ENCODE results near the gene DNAH11.

DNA sequence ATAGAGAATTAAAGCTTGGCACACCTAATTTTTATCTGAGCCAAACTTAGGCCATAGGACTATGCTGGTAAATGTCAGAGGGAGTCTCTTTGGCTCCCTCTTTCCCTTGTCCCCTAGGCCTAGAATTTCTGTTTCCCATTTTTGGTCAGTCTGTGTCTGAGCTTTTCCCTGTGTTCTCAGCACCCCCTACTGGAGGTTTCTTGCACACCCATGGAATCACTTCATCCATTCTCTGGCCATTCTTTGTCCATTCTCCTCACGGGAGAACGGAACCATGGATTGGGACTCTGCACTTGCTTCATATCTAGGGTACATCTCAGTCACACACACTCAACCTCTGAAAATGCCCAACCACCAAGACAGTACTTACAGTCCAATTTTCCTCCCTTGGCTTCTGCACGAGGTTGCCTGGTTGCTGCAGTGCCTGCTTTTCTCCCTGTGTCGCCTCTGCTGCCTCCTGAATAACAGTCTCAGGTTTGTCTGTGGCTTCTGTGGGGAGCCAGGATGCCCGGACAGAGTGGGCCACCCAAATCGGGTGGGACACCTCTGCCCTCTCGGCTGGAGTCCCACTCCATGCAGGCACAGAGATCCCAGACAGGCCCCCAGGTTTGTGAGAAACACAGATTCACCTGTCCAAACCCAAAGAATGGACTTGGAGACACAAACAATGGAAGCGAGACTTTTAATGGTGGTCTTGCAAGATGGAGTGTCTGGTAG, 35.1 kb upstream of the DNAH11 start:
- no peak for TF ChIP-seq KDM5B (IDR thresholded peaks at IDR 0.05; ENCODE audit: insufficient replicate concordance, low read depth, low read length)
- no peak for TF ChIP-seq TCF3 (CRISPR knock-in tag; IDR thresholded peaks at IDR 0.05)
- TF ChIP-seq RBM15 (IDR thresholded peaks at IDR 0.05; ENCODE audit: insufficient read depth, low read length) = no peak
- TF ChIP-seq SMARCC2 (IDR thresholded peaks at IDR 0.05; ENCODE audit: low read depth) = no peak

Measured in K562 (cell line).